Panc1 (cell line): ENCODE data around the gene PIK3R1. TPM values are rescaled to one million over a fixed set of nuclear protein-coding genes. Genes with fewer than 3 reads are reported as not detected.

Experiments
- ATAC-seq: fragments of 200-7000 bp; cut with Tn5 transposase; 2 replicates; pipeline ENCODE4 v1.9.1; 2020; ENCODE audit warnings: mild to moderate bottlenecking, moderate library complexity
- BruUV-seq: library from RNA; stranded (reverse); fragments of 400-500 nt; replicated peaks from 2 replicates; lab custom pipeline; 2021; lab: Mats Ljungman, UMichigan
- CTCF ChIA-PET: fragments of 300-600 bp; sonication (Branson Sonifier 250); formaldehyde crosslinking; loops from one replicate; lab custom pipeline; 2022; ENCODE audit warnings: antibody characterized with exemption; lab: Charles Lee
- POLR2A ChIA-PET: fragments of 300-600 bp; sonication (Branson Sonifier 250); formaldehyde crosslinking; loops from one replicate; lab custom pipeline; 2022; ENCODE audit warnings: antibody characterized with exemption; lab: Charles Lee
- DNase-seq: peaks from one replicate; pipeline ENCODE4 v3.0.0-alpha.2; 2010; ENCODE audit warnings: low read depth, low spot score
- H3K27ac ChIP-seq: 2 replicates; pipeline ENCODE4 v1.5.1; 2011; ENCODE audit warnings: mild to moderate bottlenecking, low read length, inconsistent platforms
- H3K27me3 ChIP-seq: fragments of 200-500 bp; sonication (Bioruptor generic); 2 replicates; pipeline ENCODE4 v1.6.0; 2014; ENCODE audit warnings: low read length, inconsistent platforms; ENCODE audit not compliant: control insufficient read depth, insufficient read depth
- H3K36me3 ChIP-seq: fragments of 200-500 bp; sonication (Bioruptor generic); 2 replicates; pipeline ENCODE4 v1.5.1; 2014; ENCODE audit warnings: inconsistent platforms, mild to moderate bottlenecking, low read length, moderate library complexity; ENCODE audit not compliant: control insufficient read depth, insufficient read depth
- H3K4me1 ChIP-seq: 2 replicates; pipeline ENCODE4 v1.5.1; 2011; ENCODE audit warnings: inconsistent platforms, mild to moderate bottlenecking, low read length, moderate library complexity; ENCODE audit not compliant: control insufficient read depth, insufficient read depth
- H3K4me3 ChIP-seq, 2 experiments: 2 replicates each; pipeline ENCODE4 v1.5.1; 2011 to 2012; ENCODE audit warnings: low read depth in 2 of 2, low read length in 2 of 2, mild to moderate bottlenecking in 2 of 2, inconsistent platforms in 1 of 2, moderate library complexity in 1 of 2
- H3K9me3 ChIP-seq: fragments of 200-500 bp; sonication (Bioruptor generic); 2 replicates; pipeline ENCODE4 v1.5.1; 2014; ENCODE audit warnings: low read depth, mild to moderate bottlenecking, inconsistent platforms, low read length, moderate library complexity; ENCODE audit not compliant: control insufficient read depth, insufficient read depth
- POLR2AphosphoS5 ChIP-seq: IDR thresholded peaks from 2 replicates; pipeline ENCODE4 v1.6.1; 2012; ENCODE audit warnings: mild to moderate bottlenecking, low read depth, low read length, moderate library complexity
- REST ChIP-seq, 2 experiments: IDR thresholded peaks; 2 replicates each; pipeline ENCODE4 v1.6.1; 2011 to 2012; ENCODE audit warnings: low read depth in 2 of 2, control low read depth in 1 of 2, low read length in 1 of 2, mild to moderate bottlenecking in 1 of 2, moderate library complexity in 1 of 2; ENCODE audit not compliant: insufficient read depth in 1 of 2
- SIN3A ChIP-seq: IDR thresholded peaks from 2 replicates; pipeline ENCODE4 v1.6.1; 2012; ENCODE audit warnings: low read depth, mild to moderate bottlenecking, low read length, moderate library complexity, borderline replicate concordance; ENCODE audit not compliant: insufficient read depth
- TCF7L2 ChIP-seq: IDR thresholded peaks from 2 replicates; pipeline ENCODE4 v1.6.1; 2011; ENCODE audit warnings: mild to moderate bottlenecking, low read depth, low read length, inconsistent platforms
- in situ Hi-C: cut with HindIII; loops from 2 replicates; pipeline ENCODE4 v1.10.0; 2016; ENCODE audit warnings: low sequenced_read_pairs, low pct_unique_long_range_greater_than_20kb
- intact Hi-C: fragments of 100-400 bp; cut with micrococcal nuclease; formaldehyde crosslinking; loops from one replicate; pipeline ENCODE4 v1.10.0; 2022; ENCODE audit not compliant: unreplicated experiment
- total RNA-seq: library from RNA; stranded (reverse); gene quantifications from one replicate; pipeline ENCODE4 v1.2.1, GENCODE V29; 2021; ENCODE audit not compliant: unreplicated experiment
- TF ChIP-seq, protein P1 (sequence below): fragments of 450-650 bp; IDR thresholded peaks from 2 replicates; pipeline ENCODE4 v1.5.1; 2017; ENCODE audit warnings: mild to moderate bottlenecking

Gene PIK3R1
- total RNA-seq, 1 experiment from 2014 or later, result 23.4 TPM

DNA sequence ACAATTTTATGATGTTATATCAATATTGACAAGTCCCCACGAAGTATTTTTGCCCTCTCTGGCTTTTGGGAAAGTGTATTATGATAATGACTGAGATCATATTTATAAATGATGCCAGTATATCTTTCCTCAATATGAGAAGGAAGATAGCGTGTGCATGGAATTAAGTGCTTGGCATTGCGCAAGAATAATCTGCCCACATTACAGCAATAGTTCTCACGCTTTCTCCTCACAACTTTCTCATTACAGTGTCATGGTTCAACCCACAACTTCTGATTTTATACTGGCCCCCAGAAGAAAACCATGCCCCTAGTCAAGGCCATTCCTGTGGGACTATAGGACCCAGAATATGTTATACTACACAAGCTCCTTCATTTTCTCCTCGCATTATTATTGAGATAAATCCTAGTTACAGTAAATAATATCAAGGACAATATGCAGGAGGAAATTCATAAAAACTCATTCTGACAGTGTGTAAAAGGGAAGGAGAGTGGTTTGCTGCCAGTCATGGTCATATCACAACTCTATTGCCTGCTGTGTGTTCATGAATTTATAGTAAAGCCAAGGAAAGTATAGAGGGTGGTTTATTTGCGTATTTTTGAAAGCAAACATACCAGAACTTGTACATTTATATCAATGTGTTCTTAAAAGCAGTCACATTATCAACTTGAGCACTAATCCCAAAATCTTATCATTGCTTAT lies 114.1 kb downstream of the PIK3R1 start:
- ChIA-PET CTCF (no interaction called here), POLR2A (no interaction called here)
- intact Hi-C loops, result no loop called here

GRCh38 chr5:68330574-68330973 lies 115.0 kb downstream of the PIK3R1 start:
- intact Hi-C loops, result no loop called here
- Histone ChIP-seq H3K27ac (no peak overlapping the region), H3K36me3 (no peaks in the 10 kb centered on the region), H3K4me1 (no peaks in the 10 kb centered on the region), H3K27me3 (no peaks in the 10 kb centered on the region; the same call in 1 of the 2 replicates), H3K9me3 (no peaks in the 10 kb centered on the region), H3K4me3 (no peak overlapping the region)
- in situ Hi-C loops, result no loop called here
- POLR2A ChIA-PET, result no interaction called here
- DNase-seq, result no peak
- ATAC-seq, result no peak
- CTCF ChIA-PET, result no interaction called here
- no TSS peak for BruUV-seq
- TF ChIP-seq POLR2AphosphoS5 (no peak), SIN3A (no peak), TCF7L2 (no peak), REST (IDR thresholded peaks at IDR 0.05; ENCODE audit: insufficient read depth in 1 of 2, low read depth in 2 of 2, low read length in 1 of 2) (no peak)
- TF ChIP-seq, protein P1, sequence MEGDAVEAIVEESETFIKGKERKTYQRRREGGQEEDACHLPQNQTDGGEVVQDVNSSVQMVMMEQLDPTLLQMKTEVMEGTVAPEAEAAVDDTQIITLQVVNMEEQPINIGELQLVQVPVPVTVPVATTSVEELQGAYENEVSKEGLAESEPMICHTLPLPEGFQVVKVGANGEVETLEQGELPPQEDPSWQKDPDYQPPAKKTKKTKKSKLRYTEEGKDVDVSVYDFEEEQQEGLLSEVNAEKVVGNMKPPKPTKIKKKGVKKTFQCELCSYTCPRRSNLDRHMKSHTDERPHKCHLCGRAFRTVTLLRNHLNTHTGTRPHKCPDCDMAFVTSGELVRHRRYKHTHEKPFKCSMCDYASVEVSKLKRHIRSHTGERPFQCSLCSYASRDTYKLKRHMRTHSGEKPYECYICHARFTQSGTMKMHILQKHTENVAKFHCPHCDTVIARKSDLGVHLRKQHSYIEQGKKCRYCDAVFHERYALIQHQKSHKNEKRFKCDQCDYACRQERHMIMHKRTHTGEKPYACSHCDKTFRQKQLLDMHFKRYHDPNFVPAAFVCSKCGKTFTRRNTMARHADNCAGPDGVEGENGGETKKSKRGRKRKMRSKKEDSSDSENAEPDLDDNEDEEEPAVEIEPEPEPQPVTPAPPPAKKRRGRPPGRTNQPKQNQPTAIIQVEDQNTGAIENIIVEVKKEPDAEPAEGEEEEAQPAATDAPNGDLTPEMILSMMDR, result no peak

More for the DNA sequence above, 114.1 kb downstream of the PIK3R1 start:
- Histone ChIP-seq H3K27me3 (no peaks in the 10 kb centered on the region; the same call in 1 of the 2 replicates), H3K4me3 (no peak overlapping the region), H3K9me3 (no peaks in the 10 kb centered on the region), H3K27ac (no peak overlapping the region), H3K4me1 (no peaks in the 10 kb centered on the region), H3K36me3 (no peaks in the 10 kb centered on the region)
- in situ Hi-C loops, result no loop called here
- BruUV-seq, result no TSS peak
- ATAC-seq (no peak), DNase-seq (no peak)
- TF ChIP-seq TCF7L2 (no peak), POLR2AphosphoS5 (no peak), REST (IDR thresholded peaks at IDR 0.05; ENCODE audit: insufficient read depth in 1 of 2, low read depth in 2 of 2, low read length in 1 of 2) (no peak), SIN3A (no peak)
- TF ChIP-seq, protein P1, result no peak
